IMR-90 (cell line): ENCODE measurements around the gene DAAM1. TPM values are rescaled to one million over a fixed set of nuclear protein-coding genes. Genes with fewer than 3 reads are reported as not detected.

Experiments used
- ATAC-seq: fragments of 200-7000 bp; cut with Tn5 transposase; 2 replicates; pipeline ENCODE4 v1.9.1; 2020; ENCODE audit warnings: low read depth, mild to moderate bottlenecking, moderate library complexity
- BruUV-seq: library from RNA; stranded (reverse); fragments of 400-500 nt; replicated peaks from 2 replicates; lab custom pipeline; 2021; lab: Mats Ljungman, UMichigan
- CTCF ChIA-PET: fragments of 300-600 bp; formaldehyde crosslinking; extraction: SDS; loops from one replicate; lab custom pipeline; 2021; ENCODE audit warnings: antibody characterized with exemption; lab: Yijun Ruan, JAX
- POLR2A ChIA-PET: fragments of 300-600 bp; sonication (Branson Sonifier 250); formaldehyde crosslinking; loops from one replicate; lab custom pipeline; 2022; ENCODE audit warnings: antibody characterized with exemption; ENCODE audit not compliant: unreplicated experiment; lab: Charles Lee
- DNase-seq: peaks from one replicate; pipeline ENCODE4 v3.0.0; 2013
- H2AFZ ChIP-seq: replicated peaks from 2 replicates; pipeline ENCODE3; 2013; ENCODE audit warnings: low read length, mild to moderate bottlenecking; ENCODE audit not compliant: poor library complexity
- H2AK5ac ChIP-seq: 2 replicates; pipeline ENCODE4 v1.6.1; 2013; ENCODE audit warnings: low read depth, low read length, inconsistent platforms
- H2AK9ac ChIP-seq: replicated peaks from 2 replicates; pipeline ENCODE3; 2013; ENCODE audit warnings: mild to moderate bottlenecking, low read depth, low read length, moderate library complexity; ENCODE audit not compliant: poor library complexity
- H2BK120ac ChIP-seq: 2 replicates; pipeline ENCODE4 v1.6.1; 2013; ENCODE audit warnings: low read depth, low read length, inconsistent platforms
- H2BK15ac ChIP-seq: 3 replicates; pipeline ENCODE4 v1.6.1; 2013; ENCODE audit warnings: low read depth, low read length, inconsistent platforms
- H2BK20ac ChIP-seq: 2 replicates; pipeline ENCODE4 v1.6.1; 2013; ENCODE audit warnings: low read depth, mild to moderate bottlenecking, inconsistent platforms, low read length, moderate library complexity
- H2BK5ac ChIP-seq: 2 replicates; pipeline ENCODE4 v1.6.1; 2013; ENCODE audit warnings: mild to moderate bottlenecking, low read depth, low read length, inconsistent platforms; ENCODE audit not compliant: poor library complexity, severe bottlenecking
- H3K14ac ChIP-seq: replicated peaks from 2 replicates; pipeline ENCODE4 v1.6.1; 2013; ENCODE audit warnings: low read depth, low read length, inconsistent platforms
- H3K18ac ChIP-seq: 2 replicates; pipeline ENCODE4 v1.6.1; 2013; ENCODE audit warnings: low read depth, low read length, control low read depth
- H3K23ac ChIP-seq: 2 replicates; pipeline ENCODE4 v1.6.1; 2013; ENCODE audit warnings: low read depth, low read length, inconsistent platforms
- H3K27ac ChIP-seq: 2 replicates; pipeline ENCODE4 v1.5.1; 2013; ENCODE audit warnings: mild to moderate bottlenecking, control low read depth, low read length; ENCODE audit not compliant: insufficient read depth
- H3K27me3 ChIP-seq: 2 replicates; pipeline ENCODE4 v1.6.1; 2013; ENCODE audit warnings: low read length; ENCODE audit not compliant: control insufficient read depth, insufficient read depth
- H3K36me3 ChIP-seq: 2 replicates; pipeline ENCODE4 v1.6.1; 2013; ENCODE audit warnings: low read length, mixed read lengths; ENCODE audit not compliant: control insufficient read depth, insufficient read depth
- H3K4ac ChIP-seq: 2 replicates; pipeline ENCODE4 v1.6.1; 2013; ENCODE audit warnings: low read depth, low read length, inconsistent platforms
- H3K4me1 ChIP-seq: 2 replicates; pipeline ENCODE4 v1.6.1; 2013; ENCODE audit warnings: low read length, mixed read lengths; ENCODE audit not compliant: control insufficient read depth, insufficient read depth
- H3K4me2 ChIP-seq: 2 replicates; pipeline ENCODE4 v1.6.1; 2013; ENCODE audit warnings: low read depth, mild to moderate bottlenecking, control low read depth, low read length, moderate library complexity
- H3K4me3 ChIP-seq: 2 replicates; pipeline ENCODE4 v1.5.1; 2013; ENCODE audit warnings: low read depth, mild to moderate bottlenecking, control low read depth, low read length, moderate library complexity; ENCODE audit not compliant: insufficient read depth
- H3K56ac ChIP-seq: 2 replicates; pipeline ENCODE4 v1.6.1; 2013; ENCODE audit warnings: low read length, inconsistent platforms; ENCODE audit not compliant: insufficient read depth; ENCODE audit errors: extremely low read depth
- H3K79me1 ChIP-seq, 2 experiments: 2 replicates each; pipeline ENCODE4 v1.6.1; 2013; ENCODE audit warnings: low read length in 2 of 2, inconsistent platforms in 1 of 2, low read depth in 1 of 2
- H3K9ac ChIP-seq: 2 replicates; pipeline ENCODE4 v1.6.1; 2013; ENCODE audit warnings: low read depth, low read length, control low read depth
- H3K9me1 ChIP-seq: 2 replicates; pipeline ENCODE4 v1.6.1; 2013; ENCODE audit warnings: low read length, inconsistent platforms; ENCODE audit not compliant: insufficient read depth
- H3K9me3 ChIP-seq: 2 replicates; pipeline ENCODE4 v1.6.1; 2013; ENCODE audit warnings: low read length; ENCODE audit not compliant: control insufficient read depth, insufficient read depth
- H4K20me1 ChIP-seq: 2 replicates; pipeline ENCODE4 v1.6.1; 2013; ENCODE audit warnings: low read length, inconsistent platforms; ENCODE audit not compliant: insufficient read depth
- H4K5ac ChIP-seq: 2 replicates; pipeline ENCODE4 v1.6.1; 2013; ENCODE audit warnings: mild to moderate bottlenecking, low read depth, low read length, control low read depth
- H4K8ac ChIP-seq, 2 experiments: 2 replicates each; pipeline ENCODE4 v1.6.1; 2013; ENCODE audit warnings: low read depth in 2 of 2, low read length in 2 of 2, control low read depth in 1 of 2, inconsistent platforms in 1 of 2
- H4K91ac ChIP-seq: 2 replicates; pipeline ENCODE4 v1.6.1; 2013; ENCODE audit warnings: low read depth, low read length, inconsistent platforms; ENCODE audit not compliant: insufficient read depth
- MAZ ChIP-seq: IDR thresholded peaks from 2 replicates; pipeline ENCODE4 v1.6.1; 2012; ENCODE audit warnings: low read depth, mild to moderate bottlenecking, low read length, improper control_type of control experiment, moderate library complexity, borderline replicate concordance
- WGBS, 2 experiments: methylation state at CpG; one replicate each; pipeline versions ENCODE4 v1.1.5 to v1.1.7; 2013; ENCODE audit warnings: missing lambda C conversion rate in 2 of 2; ENCODE audit not compliant: insufficient read length in 1 of 2; ENCODE audit errors: extremely low coverage in 2 of 2; 5-methylcytosine and 5-hydroxymethylcytosine counted together
- dilution Hi-C: fragments of 300-500 bp; cut with HindIII; formaldehyde crosslinking; loops from one replicate; pipeline ENCODE4 v1.14.3; 2018; ENCODE audit warnings: low sequenced_read_pairs; ENCODE audit not compliant: unreplicated experiment
- in situ Hi-C: fragments of 300-500 bp; cut with MboI; formaldehyde crosslinking; loops from 3 replicates; pipeline ENCODE4 v1.14.3; 2019; ENCODE audit warnings: low sequenced_read_pairs, inconsistent platforms, mixed read lengths
- intact Hi-C: fragments of 100-400 bp; cut with micrococcal nuclease; formaldehyde crosslinking; loops from 2 replicates; pipeline ENCODE4 v1.10.0; 2022
- polyA plus RNA-seq, 3 experiments: library from polyadenylated mRNA; depleted of rRNA; stranded (reverse); fragments of >200 nt; gene quantifications; 2 replicates each; pipeline ENCODE4 v1.2.3, GENCODE V29; 2012; ENCODE audit warnings: low replicate concordance in 1 of 3
- total RNA-seq: library from RNA; depleted of rRNA; stranded (reverse); fragments of >200 nt; gene quantifications from 2 replicates; pipeline ENCODE4 v1.2.3, GENCODE V29; 2012
- TF ChIP-seq, protein P1 (sequence below): conservative IDR thresholded peaks from 2 replicates; pipeline ENCODE4 v1.5.1; 2012; ENCODE audit warnings: mild to moderate bottlenecking, low read depth, low read length, improper control_type of control experiment

Gene DAAM1
- total and polyA plus RNA-seq, 2 of the 4 experiments (the other 2 are of a cell fraction), result 4.8 to 5.4 TPM

DNA sequence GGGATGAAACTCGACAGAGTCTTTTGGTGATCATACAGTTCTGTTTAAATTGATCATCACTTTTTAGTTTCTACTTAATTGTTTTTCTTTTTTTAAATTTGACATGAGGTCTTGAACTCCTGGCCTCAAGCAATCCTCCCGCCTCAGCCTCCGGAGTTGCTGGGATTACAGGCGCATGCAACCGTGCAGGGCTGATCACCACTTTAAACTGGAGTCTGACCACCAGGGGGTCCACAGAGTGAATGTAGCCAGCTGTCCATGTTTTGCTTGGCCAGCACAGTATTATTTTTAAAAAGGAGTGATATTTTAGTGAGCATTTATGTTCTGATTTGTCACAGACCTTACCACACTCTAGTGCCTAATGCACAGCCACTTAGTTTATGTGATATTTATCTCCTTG is 10.7 kb downstream of the DAAM1 start:
- Histone ChIP-seq H3K4me3 (no peak overlapping the region), H2AFZ (no peak overlapping the region), H3K4me2 (no peak overlapping the region), H2BK15ac (no peak overlapping the region), H2AK5ac (no peak overlapping the region), H3K4ac (no peak overlapping the region), H3K23ac (no peak overlapping the region), H4K20me1 (no peaks in the 10 kb centered on the region), H3K27me3 (no peaks in the 10 kb centered on the region), H3K4me1 (peaks cover 4% of the 10 kb centered on the region; the same call in 1 of the 2 replicates), H2BK120ac (no peak overlapping the region), H3K56ac (no peak overlapping the region), H3K18ac (no peak overlapping the region), H2BK5ac (no peak overlapping the region), H4K8ac (no peak overlapping the region), H2AK9ac (no peak overlapping the region), H4K91ac (no peak overlapping the region), H3K14ac (no peak overlapping the region), H3K27ac (no peak overlapping the region), H3K9me3 (no peaks in the 10 kb centered on the region), H3K9ac (no peak overlapping the region), H3K36me3 (no peaks in the 10 kb centered on the region), H3K9me1 (no peaks in the 10 kb centered on the region), H2BK20ac (no peak overlapping the region), H3K79me1 (peaks cover 0 to 3% of the 10 kb centered on the region in 2 experiments; a peak in 2 of 4 replicates), H4K5ac (no peak overlapping the region)
- no TSS peak for BruUV-seq
- no peak for DNase-seq
- TF ChIP-seq, protein P1, sequence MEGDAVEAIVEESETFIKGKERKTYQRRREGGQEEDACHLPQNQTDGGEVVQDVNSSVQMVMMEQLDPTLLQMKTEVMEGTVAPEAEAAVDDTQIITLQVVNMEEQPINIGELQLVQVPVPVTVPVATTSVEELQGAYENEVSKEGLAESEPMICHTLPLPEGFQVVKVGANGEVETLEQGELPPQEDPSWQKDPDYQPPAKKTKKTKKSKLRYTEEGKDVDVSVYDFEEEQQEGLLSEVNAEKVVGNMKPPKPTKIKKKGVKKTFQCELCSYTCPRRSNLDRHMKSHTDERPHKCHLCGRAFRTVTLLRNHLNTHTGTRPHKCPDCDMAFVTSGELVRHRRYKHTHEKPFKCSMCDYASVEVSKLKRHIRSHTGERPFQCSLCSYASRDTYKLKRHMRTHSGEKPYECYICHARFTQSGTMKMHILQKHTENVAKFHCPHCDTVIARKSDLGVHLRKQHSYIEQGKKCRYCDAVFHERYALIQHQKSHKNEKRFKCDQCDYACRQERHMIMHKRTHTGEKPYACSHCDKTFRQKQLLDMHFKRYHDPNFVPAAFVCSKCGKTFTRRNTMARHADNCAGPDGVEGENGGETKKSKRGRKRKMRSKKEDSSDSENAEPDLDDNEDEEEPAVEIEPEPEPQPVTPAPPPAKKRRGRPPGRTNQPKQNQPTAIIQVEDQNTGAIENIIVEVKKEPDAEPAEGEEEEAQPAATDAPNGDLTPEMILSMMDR, result 0 out of 2 replicates have a peak, but pooled peaks have one; percentile 6
- no peak for TF ChIP-seq MAZ
- CTCF ChIA-PET, result no interaction called here
- 93% methylated on average over 3 of the region's 5 CpGs; no CpG with 5 or more reads in 1 of the 2 experiments for WGBS, 2 experiments
- dilution Hi-C loops, result no loop called here
- POLR2A ChIA-PET, result no interaction called here
- in situ Hi-C loops, result no loop called here
- intact Hi-C loops, result no loop called here
- ATAC-seq, result no peak
